Myometrial cell (primary cell): ENCODE data around the gene SBDS. TPM values are rescaled to one million over a fixed set of nuclear protein-coding genes. Genes with fewer than 3 reads are reported as not detected.

Experiments used
- total RNA-seq: library from RNA; depleted of rRNA; stranded (reverse); fragments of >200 nt; gene quantifications from 2 replicates; pipeline ENCODE4 v1.2.3, GENCODE V29; 2015

Gene SBDS
- total RNA-seq, result 73.8 and 95.9 TPM in 2 replicates

GRCh38 chr7:66995050-66995776 is at the start of gene SBDS:
TSS of gene SBDS (minus strand) at chr7:66995586. CDS start at chr7:66995417, 169 bp downstream.

GRCh38 chr7:66996444-66997191 is 1.2 kb upstream of the SBDS start, which contains the start of gene TYW1:
TSS of gene TYW1 (plus strand) at chr7:66996833. CDS start at chr7:66996979, 146 bp downstream.

Other genes starting within 250 kb of the SBDS start
- gene TMEM248, start 74.4 kb downstream of the SBDS start, total RNA-seq, result 101 and 109 TPM in 2 replicates
- 13.5 and 21.6 TPM in 2 replicates for gene TYW1, start 1.2 kb upstream of the SBDS start, total RNA-seq